Neural progenitor cell (in vitro differentiated cells): Measurements from ENCODE around the gene SLC4A9.

Experiments used
- EZH2 ChIP-seq: fragments of 200-600 bp; sonication (generic); IDR thresholded peaks from 2 replicates; pipeline ENCODE4 v1.6.1; 2017; ENCODE audit warnings: antibody characterized with exemption, mild to moderate bottlenecking, moderate library complexity
- EZH2phosphoT487 ChIP-seq: fragments of 200-600 bp; sonication (generic); IDR thresholded peaks from 2 replicates; pipeline ENCODE4 v1.6.1; 2017; ENCODE audit warnings: antibody characterized with exemption
- TF ChIP-seq, protein P1 (sequence below): fragments of 200-600 bp; sonication (generic); IDR thresholded peaks from 2 replicates; pipeline ENCODE4 v1.5.1; 2017; ENCODE audit warnings: antibody characterized with exemption, mild to moderate bottlenecking

DNA sequence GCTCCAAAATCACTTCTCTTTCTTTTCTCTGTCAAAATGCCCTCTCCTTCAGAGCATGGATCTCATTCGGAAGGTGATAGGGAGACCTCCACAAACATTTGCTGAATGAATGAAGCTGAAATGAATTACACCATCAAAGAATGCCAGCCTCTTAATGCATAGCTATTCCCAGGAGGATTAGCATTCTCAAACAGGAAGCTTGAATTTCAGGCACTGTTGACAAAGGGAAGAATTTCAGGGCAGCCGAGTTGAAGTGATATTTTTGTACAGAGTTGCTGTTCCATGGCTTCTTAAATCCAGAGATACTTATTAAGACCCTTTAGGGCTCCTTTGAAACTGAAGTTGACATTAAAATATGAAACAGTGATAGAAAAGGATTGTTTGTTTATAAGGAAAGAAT lies 32.4 kb upstream of the SLC4A9 start:
- TF ChIP-seq, protein P1, sequence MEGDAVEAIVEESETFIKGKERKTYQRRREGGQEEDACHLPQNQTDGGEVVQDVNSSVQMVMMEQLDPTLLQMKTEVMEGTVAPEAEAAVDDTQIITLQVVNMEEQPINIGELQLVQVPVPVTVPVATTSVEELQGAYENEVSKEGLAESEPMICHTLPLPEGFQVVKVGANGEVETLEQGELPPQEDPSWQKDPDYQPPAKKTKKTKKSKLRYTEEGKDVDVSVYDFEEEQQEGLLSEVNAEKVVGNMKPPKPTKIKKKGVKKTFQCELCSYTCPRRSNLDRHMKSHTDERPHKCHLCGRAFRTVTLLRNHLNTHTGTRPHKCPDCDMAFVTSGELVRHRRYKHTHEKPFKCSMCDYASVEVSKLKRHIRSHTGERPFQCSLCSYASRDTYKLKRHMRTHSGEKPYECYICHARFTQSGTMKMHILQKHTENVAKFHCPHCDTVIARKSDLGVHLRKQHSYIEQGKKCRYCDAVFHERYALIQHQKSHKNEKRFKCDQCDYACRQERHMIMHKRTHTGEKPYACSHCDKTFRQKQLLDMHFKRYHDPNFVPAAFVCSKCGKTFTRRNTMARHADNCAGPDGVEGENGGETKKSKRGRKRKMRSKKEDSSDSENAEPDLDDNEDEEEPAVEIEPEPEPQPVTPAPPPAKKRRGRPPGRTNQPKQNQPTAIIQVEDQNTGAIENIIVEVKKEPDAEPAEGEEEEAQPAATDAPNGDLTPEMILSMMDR, result no peak
- TF ChIP-seq EZH2, result no peak
- TF ChIP-seq EZH2phosphoT487, result no peak
